Neural crest cell (in vitro differentiated cells): ENCODE measurements around the gene SNRPD3. TPM values are rescaled to one million over a fixed set of nuclear protein-coding genes. Genes with fewer than 3 reads are reported as not detected.
A peak's percentile ranks its signal among the peaks of the same experiment; 100 is the strongest.

Experiments
- DNase-seq: peaks from one replicate; pipeline ENCODE4 v3.0.0; 2021; ENCODE audit warnings: low read depth, mixed read lengths, low spot score
- H3K27ac Mint-ChIP-seq: one replicate; pipeline ENCODE4 v1.8.0; 2021; ENCODE audit warnings: mild to moderate bottlenecking, mixed read lengths; ENCODE audit not compliant: unreplicated experiment
- H3K27me3 Mint-ChIP-seq: 2 replicates; pipeline ENCODE4 v1.8.0; 2021; ENCODE audit warnings: low read depth, mild to moderate bottlenecking, mixed read lengths
- H3K36me3 Mint-ChIP-seq: 2 replicates; pipeline ENCODE4 v1.8.0; 2021; ENCODE audit warnings: low read depth, mild to moderate bottlenecking, mixed read lengths
- H3K4me1 Mint-ChIP-seq: 2 replicates; pipeline ENCODE4 v1.8.0; 2021; ENCODE audit warnings: mixed read lengths
- H3K4me3 Mint-ChIP-seq: one replicate; pipeline ENCODE4 v1.8.0; 2021; ENCODE audit warnings: mild to moderate bottlenecking, mixed read lengths
- H3K9me3 Mint-ChIP-seq: 2 replicates; pipeline ENCODE4 v1.8.0; 2021; ENCODE audit warnings: mixed read lengths
- total RNA-seq: library from RNA; stranded (reverse); gene quantifications from 2 replicates; pipeline ENCODE4 v1.2.1, GENCODE V29; 2021
- TF ChIP-seq, protein P1 (sequence below): fragments of 200-600 bp; sonication (generic); conservative IDR thresholded peaks from 2 replicates; pipeline ENCODE4 v1.5.0; 2021; ENCODE audit warnings: antibody characterized with exemption, mild to moderate bottlenecking

Gene SNRPD3
- total RNA-seq, 1 donor from 2014 or later: 151 TPM

DNA sequence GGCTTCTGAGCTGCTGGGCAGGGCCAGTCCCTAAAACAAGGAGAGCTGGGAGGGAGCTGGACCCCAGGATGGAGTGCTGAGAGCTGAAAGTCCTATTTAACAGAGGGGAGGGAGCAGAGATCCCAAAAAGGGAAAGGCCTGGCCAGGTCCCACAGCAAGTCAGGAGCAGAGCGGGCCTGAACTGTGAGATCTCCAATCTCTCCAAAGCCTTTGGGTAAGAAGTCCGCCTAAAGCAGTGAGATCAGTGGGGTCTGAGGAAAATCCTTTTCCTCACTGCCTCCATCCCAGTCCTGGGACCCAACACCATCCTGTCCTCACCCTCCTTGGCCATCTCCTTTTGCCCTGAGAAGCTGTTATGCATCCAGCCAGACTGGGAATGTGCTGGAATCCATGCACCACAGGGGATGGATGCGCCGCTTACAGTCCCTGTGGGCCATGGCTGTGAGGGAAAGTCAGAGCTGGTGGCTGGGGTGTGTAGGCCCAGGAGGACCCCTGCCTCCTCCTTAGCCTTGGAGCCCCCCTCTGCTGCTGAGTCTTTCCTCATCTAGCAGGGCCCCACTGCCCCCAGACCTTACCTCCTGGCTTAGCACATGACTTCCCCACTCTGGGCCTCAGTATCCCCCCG, 28.5 kb downstream of the SNRPD3 start:
- Mint-ChIP-seq H3K27me3 (no peaks in the 10 kb centered on the region), H3K36me3 (no peaks in the 10 kb centered on the region), H3K4me3 (no peak overlapping the region), H3K4me1 (no peaks in the 10 kb centered on the region), H3K9me3 (no peaks in the 10 kb centered on the region), H3K27ac (peak overlapping the region; percentile 78)
- TF ChIP-seq, protein P1, sequence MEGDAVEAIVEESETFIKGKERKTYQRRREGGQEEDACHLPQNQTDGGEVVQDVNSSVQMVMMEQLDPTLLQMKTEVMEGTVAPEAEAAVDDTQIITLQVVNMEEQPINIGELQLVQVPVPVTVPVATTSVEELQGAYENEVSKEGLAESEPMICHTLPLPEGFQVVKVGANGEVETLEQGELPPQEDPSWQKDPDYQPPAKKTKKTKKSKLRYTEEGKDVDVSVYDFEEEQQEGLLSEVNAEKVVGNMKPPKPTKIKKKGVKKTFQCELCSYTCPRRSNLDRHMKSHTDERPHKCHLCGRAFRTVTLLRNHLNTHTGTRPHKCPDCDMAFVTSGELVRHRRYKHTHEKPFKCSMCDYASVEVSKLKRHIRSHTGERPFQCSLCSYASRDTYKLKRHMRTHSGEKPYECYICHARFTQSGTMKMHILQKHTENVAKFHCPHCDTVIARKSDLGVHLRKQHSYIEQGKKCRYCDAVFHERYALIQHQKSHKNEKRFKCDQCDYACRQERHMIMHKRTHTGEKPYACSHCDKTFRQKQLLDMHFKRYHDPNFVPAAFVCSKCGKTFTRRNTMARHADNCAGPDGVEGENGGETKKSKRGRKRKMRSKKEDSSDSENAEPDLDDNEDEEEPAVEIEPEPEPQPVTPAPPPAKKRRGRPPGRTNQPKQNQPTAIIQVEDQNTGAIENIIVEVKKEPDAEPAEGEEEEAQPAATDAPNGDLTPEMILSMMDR: no peak
- no peak for DNase-seq

DNA sequence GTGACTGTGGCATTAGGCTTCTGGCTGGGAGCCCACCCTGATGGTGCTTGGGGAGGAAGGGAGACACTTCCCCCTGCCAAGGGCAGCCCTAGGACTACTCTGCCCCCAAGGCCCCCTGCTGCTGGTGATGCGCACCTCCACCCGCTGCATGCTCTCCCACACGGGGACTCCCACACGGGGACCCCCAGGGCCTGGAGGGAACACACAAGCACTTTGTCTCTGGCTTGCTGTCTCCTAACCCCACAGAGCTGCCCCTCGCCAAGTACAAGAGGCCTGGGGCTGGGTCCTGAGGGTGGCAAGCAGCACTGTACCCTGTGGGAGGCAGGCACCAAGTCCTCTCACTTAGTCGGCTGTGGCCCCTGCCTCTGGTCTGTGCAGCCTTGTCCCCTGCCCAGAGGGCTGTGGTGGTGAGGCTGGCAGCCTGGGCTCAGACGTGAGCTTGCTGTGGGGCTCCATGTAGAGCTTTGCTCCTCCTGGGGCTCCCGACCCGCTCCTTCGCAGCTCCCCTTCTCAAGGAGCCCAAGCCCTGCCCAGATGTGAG, 29.1 kb downstream of the SNRPD3 start:
- H3K4me1 Mint-ChIP-seq: no peaks in the 10 kb centered on the region
- peak overlapping the region; percentile 35 for H3K27ac Mint-ChIP-seq

DNA sequence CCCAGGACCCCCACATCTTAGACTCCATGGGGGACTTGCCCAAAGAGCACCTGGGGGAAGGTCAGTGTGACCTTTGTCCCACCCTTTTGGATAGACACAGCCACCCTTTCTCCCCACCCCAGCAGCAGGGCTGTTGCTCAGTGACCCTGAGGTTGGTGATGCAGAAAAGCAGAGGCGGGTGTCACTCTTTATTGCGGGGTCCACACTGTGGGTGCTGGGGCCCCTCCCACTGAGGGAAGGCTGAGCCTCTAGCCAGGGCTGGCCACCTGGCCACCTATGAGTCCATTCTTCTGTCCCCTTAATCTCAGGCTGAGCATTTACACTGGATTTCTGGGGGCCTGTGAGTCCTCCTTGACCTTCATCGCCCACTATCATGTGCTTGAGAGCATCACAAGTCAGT, 29.7 kb downstream of the SNRPD3 start:
- DNase-seq: no peak
- Mint-ChIP-seq H3K4me1 (no peaks in the 10 kb centered on the region), H3K36me3 (no peaks in the 10 kb centered on the region), H3K4me3 (no peak overlapping the region), H3K27ac (no peak overlapping the region), H3K9me3 (no peaks in the 10 kb centered on the region), H3K27me3 (no peaks in the 10 kb centered on the region)
- TF ChIP-seq, protein P1: no peak

More for the DNA sequence above, 29.1 kb downstream of the SNRPD3 start:
- Mint-ChIP-seq H3K9me3 (no peaks in the 10 kb centered on the region), H3K4me3 (no peak overlapping the region), H3K36me3 (no peaks in the 10 kb centered on the region), H3K27me3 (no peaks in the 10 kb centered on the region)
- DNase-seq: no peak
- TF ChIP-seq, protein P1: no peak

DNA sequence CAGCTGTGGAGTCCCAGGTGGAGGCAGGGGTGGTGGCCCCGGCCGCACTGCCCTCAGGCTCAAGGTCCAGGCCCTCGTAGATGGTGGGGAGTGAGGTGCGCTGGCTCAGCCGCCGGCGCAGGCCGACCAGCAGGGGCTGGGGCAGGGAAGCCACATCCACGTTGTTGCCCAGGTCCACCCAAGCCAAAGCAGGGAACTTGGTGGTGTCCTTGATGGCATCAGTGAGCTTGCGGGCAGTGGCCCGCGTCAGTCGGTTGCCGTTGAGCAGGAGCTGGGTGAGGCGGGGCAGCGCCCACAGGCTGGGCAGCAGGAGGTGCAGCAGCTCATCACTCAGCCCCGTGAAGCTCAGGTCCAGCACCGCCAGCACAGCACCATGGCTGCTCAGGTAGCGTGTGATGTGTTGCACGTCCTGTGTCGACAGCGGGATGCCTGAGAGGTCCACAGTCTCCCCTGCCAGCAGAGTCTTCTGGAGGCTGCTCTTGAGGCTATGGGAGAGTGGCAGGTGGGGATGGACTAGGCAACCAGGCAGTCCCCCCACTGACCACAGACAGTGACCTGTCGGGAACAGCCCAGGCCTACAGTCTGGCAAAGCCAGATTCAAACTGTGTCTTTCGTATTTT, 30.2 kb downstream of the SNRPD3 start:
- no peaks in the 10 kb centered on the region for H3K27me3 Mint-ChIP-seq

DNA sequence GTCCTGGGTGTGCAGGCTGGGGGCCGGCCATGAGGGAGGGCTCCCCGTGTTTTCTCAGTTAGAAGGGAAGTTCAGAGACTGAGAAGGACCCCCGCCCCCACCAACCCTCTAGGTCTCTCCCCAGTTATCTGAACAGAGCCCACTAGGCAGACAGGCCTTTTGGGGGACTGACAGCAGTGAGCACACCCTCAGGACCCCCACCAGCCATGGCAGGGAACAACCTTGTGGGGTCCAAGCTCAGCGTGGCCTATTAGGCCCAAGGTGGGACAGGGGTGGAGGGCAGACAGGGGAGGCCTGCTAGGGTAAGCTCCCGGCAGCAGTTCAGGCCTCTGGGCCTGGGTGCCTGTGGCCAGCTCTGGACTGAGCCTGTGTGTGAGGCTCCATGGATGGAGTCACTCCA, 31.5 kb downstream of the SNRPD3 start:
- Mint-ChIP-seq H3K9me3 (no peaks in the 10 kb centered on the region), H3K27me3 (no peaks in the 10 kb centered on the region), H3K36me3 (no peaks in the 10 kb centered on the region), H3K4me1 (peaks cover 3% of the 10 kb centered on the region), H3K27ac (no peak overlapping the region), H3K4me3 (no peak overlapping the region)
- TF ChIP-seq, protein P1: no peak
- DNase-seq: no peak

More for the DNA sequence above, 30.2 kb downstream of the SNRPD3 start:
- Mint-ChIP-seq H3K27ac (no peak overlapping the region), H3K9me3 (no peaks in the 10 kb centered on the region), H3K36me3 (no peaks in the 10 kb centered on the region), H3K4me3 (no peak overlapping the region), H3K4me1 (no peaks in the 10 kb centered on the region)
- TF ChIP-seq, protein P1: no peak
- DNase-seq: no peak
